ENCODE results near the gene ONECUT1. TPM values are rescaled to one million over a fixed set of nuclear protein-coding genes. Genes with fewer than 3 reads are reported as not detected.

The ONECUT1 gene
- total and polyA plus RNA-seq, 2 of the 8 experiments (the other 6 are each of a cell fraction or from before 2014, with no cell fraction given), result 0.65 to 6.4 TPM

- TF ChIP-seq YY1 (IDR thresholded peaks at IDR 0.05; ENCODE audit: low read depth, low read length) (peak; percentile 40; the same call in 1 of the 2 replicates), SIN3A (conservative IDR thresholded peaks at IDR 0.05 in 1 of 2, IDR thresholded peaks at IDR 0.05 in 1 of 2; ENCODE audit: low read depth in 1 of 2, low read length in 2 of 2) (peak; percentile 86 to 99; a peak in 3 of 4 replicates), PHF8 (conservative IDR thresholded peaks at IDR 0.05; ENCODE audit: low read depth, low read length) (no peak), EZH2 (IDR thresholded peaks at IDR 0.05; ENCODE audit: low read depth, low read length, severe bottlenecking) (no peak), NANOG (IDR thresholded peaks at IDR 0.05; ENCODE audit: insufficient read depth, low read depth, low read length, poor library complexity, severe bottlenecking) (no peak), ZNF274 (IDR thresholded peaks at IDR 0.05; ENCODE audit: borderline replicate concordance, extremely low read depth, low read length) (no peak), BACH1 (IDR thresholded peaks at IDR 0.05; ENCODE audit: low read length) (no peak), TBP (IDR thresholded peaks at IDR 0.05; ENCODE audit: low read depth, low read length) (peak; percentile 81), CREB1 (IDR thresholded peaks at IDR 0.05) (peak; percentile 15; the same call in 1 of the 2 replicates), CBX5 (IDR thresholded peaks at IDR 0.05; ENCODE audit: low read depth, low read length) (no peak), CHD2 (IDR thresholded peaks at IDR 0.05; ENCODE audit: low read length) (no peak), JUND (IDR thresholded peaks at IDR 0.05; ENCODE audit: low read length) (no peak), TEAD4 (IDR thresholded peaks at IDR 0.05; ENCODE audit: low read depth, low read length) (0 out of 2 replicates have a peak, but pooled peaks have one; percentile 5), RAD21 (IDR thresholded peaks at IDR 0.05 in 1 of 2, conservative IDR thresholded peaks at IDR 0.05 in 1 of 2; ENCODE audit: low read depth in 2 of 2, low read length in 2 of 2) (no peak), ASH2L (IDR thresholded peaks at IDR 0.05; ENCODE audit: low read length) (peak; percentile 62), CHD1 (IDR thresholded peaks at IDR 0.05; ENCODE audit: low read depth, low read length) (no peak), RXRA (IDR thresholded peaks at IDR 0.05; ENCODE audit: insufficient read depth, low read depth, low read length) (no peak), SIRT6 (IDR thresholded peaks at IDR 0.05; ENCODE audit: low read length) (no peak), BCL11A (IDR thresholded peaks at IDR 0.05; ENCODE audit: low read depth in 2 of 2, low read length in 2 of 2) (no peak), CTBP2 (IDR thresholded peaks at IDR 0.05; ENCODE audit: borderline replicate concordance, insufficient read depth, insufficient read length, low read length) (no peak), POU5F1 (IDR thresholded peaks at IDR 0.05; ENCODE audit: low read depth, low read length) (peak; percentile 55; the same call in 1 of the 2 replicates), KDM5A (IDR thresholded peaks at IDR 0.05; ENCODE audit: low read length) (no peak), KDM4A (IDR thresholded peaks at IDR 0.05; ENCODE audit: low read depth, low read length, severe bottlenecking) (peak; percentile 17), SP4 (IDR thresholded peaks at IDR 0.05; ENCODE audit: low read length) (0 out of 2 replicates have a peak, but pooled peaks have one; percentile 35), BRCA1 (IDR thresholded peaks at IDR 0.05; ENCODE audit: low read depth, low read length) (no peak)
Observed at GRCh38 chr15:52745326-52746161, 44.6 kb downstream of the ONECUT1 start (continued).
